Naive B cell (primary cell): ENCODE data around the gene CIZ1. TPM values are rescaled to one million over a fixed set of nuclear protein-coding genes. Genes with fewer than 3 reads are reported as not detected.

ENCODE experiments used
- ATAC-seq, 2 donors: fragments of 150-1000 bp; cut with Tn5 transposase; 2 replicates each; pipeline ENCODE4 v1.10.0; 2021; ENCODE audit warnings: low read depth in 2 of 2, mild to moderate bottlenecking in 2 of 2, moderate library complexity in 2 of 2
- DNase-seq: peaks from one replicate; pipeline ENCODE4 v3.0.0; 2022
- H3K27ac Mint-ChIP-seq, 6 donors: one replicate each; pipeline ENCODE4 v1.8.0; 2020 to 2022; ENCODE audit warnings: mild to moderate bottlenecking in 6 of 6, mixed read lengths in 6 of 6, moderate library complexity in 5 of 6, inconsistent platforms in 2 of 6
- H3K27me3 Mint-ChIP-seq, 3 donors: one replicate each; pipeline ENCODE4 v1.8.0; 2021 to 2022; ENCODE audit warnings: mixed read lengths in 3 of 3, mild to moderate bottlenecking in 1 of 3
- H3K36me3 Mint-ChIP-seq, 2 donors: one replicate each; pipeline ENCODE4 v1.8.0; 2020 to 2022; ENCODE audit warnings: mixed read lengths in 2 of 2, inconsistent platforms in 1 of 2, mild to moderate bottlenecking in 1 of 2
- H3K4me1 Mint-ChIP-seq, 3 donors: one replicate each; pipeline ENCODE4 v1.8.0; 2020 to 2022; ENCODE audit warnings: mixed read lengths in 3 of 3, inconsistent platforms in 1 of 3, mild to moderate bottlenecking in 1 of 3, moderate library complexity in 1 of 3
- H3K4me3 Mint-ChIP-seq, 8 donors: one replicate each; pipeline ENCODE4 v1.8.0; 2020 to 2022; ENCODE audit warnings: mild to moderate bottlenecking in 8 of 8, mixed read lengths in 8 of 8, moderate library complexity in 8 of 8, inconsistent platforms in 2 of 8
- H3K9me3 Mint-ChIP-seq, 7 donors: one replicate each; pipeline ENCODE4 v1.8.0; 2020 to 2022; ENCODE audit warnings: mixed read lengths in 7 of 7, mild to moderate bottlenecking in 5 of 7, inconsistent platforms in 2 of 7, moderate library complexity in 1 of 7
- polyA plus RNA-seq, 6 donors: library from polyadenylated mRNA; unstranded; fragments of 300-500 nt; fragmentation: Illumina TruSeq; gene quantifications; one replicate each; pipeline ENCODE4 v1.2.3, GENCODE V29; 2021; ENCODE audit warnings: low read depth in 6 of 6

Gene CIZ1
- polyA plus RNA-seq, 6 donors from 2014 or later: 5.6 to 34.6 (median 9.9) TPM

- H3K36me3 Mint-ChIP-seq: no peaks in the 10 kb centered on the region
- no peak for DNase-seq
Measured at GRCh38 chr9:128160603-128160987, 30.8 kb downstream of the CIZ1 start.

GRCh38 chr9:128159784-128160602 is 31.4 kb downstream of the CIZ1 start, which contains the start of gene BBLN:
TSS of gene BBLN (plus strand) at chr9:128160265. CDS start at chr9:128160408, 143 bp downstream.
- Mint-ChIP-seq H3K4me1 (peaks cover 12 to 20% (median 18%) of the 10 kb centered on the region in 3 donors), H3K27me3 (no peaks in the 10 kb centered on the region), H3K36me3 (no peaks in the 10 kb centered on the region), H3K4me3 (peak within 1 kb of the TSS; percentile 81 to 95 (median 88)), H3K27ac (peak within 1 kb of the TSS; percentile 83 to 94 (median 92)), H3K9me3 (no peaks in the 10 kb centered on the region)
- ATAC-seq (peak; percentile 83 to 84), DNase-seq (peak; percentile 86)

More at GRCh38 chr9:128160603-128160987, 30.8 kb downstream of the CIZ1 start:
- Mint-ChIP-seq H3K4me1 (peaks cover 12 to 20% (median 18%) of the 10 kb centered on the region in 3 donors), H3K4me3 (peak overlapping the region; percentile 81 to 95 (median 88)), H3K27ac (peak overlapping the region in 3 of 6 donors; percentile 38 to 83 (median 47)), H3K27me3 (no peaks in the 10 kb centered on the region), H3K9me3 (no peaks in the 10 kb centered on the region)
- ATAC-seq: peak; percentile 18

GRCh38 chr9:128159522-128159783 is 31.9 kb downstream of the CIZ1 start:
- DNase-seq (peak; percentile 50), ATAC-seq (peak; percentile 53 to 54)
- H3K27ac Mint-ChIP-seq: peak overlapping the region; percentile 83 to 94 (median 92)
- H3K4me3 Mint-ChIP-seq: peak overlapping the region; percentile 81 to 95 (median 88)
- no peaks in the 10 kb centered on the region for H3K36me3 Mint-ChIP-seq
- no peaks in the 10 kb centered on the region for H3K9me3 Mint-ChIP-seq
- no peaks in the 10 kb centered on the region for H3K27me3 Mint-ChIP-seq
- peaks cover 12 to 20% (median 18%) of the 10 kb centered on the region in 3 donors for H3K4me1 Mint-ChIP-seq

GRCh38 chr9:128155736-128156500 is 35.5 kb downstream of the CIZ1 start:
- H3K9me3 Mint-ChIP-seq: no peaks in the 10 kb centered on the region
- peak overlapping the region in 1 of 8 donors; percentile 6 for H3K4me3 Mint-ChIP-seq
- H3K36me3 Mint-ChIP-seq: no peaks in the 10 kb centered on the region
- peaks cover 0 to 3% (median 0%) of the 10 kb centered on the region in 3 donors for H3K27me3 Mint-ChIP-seq
- no peak overlapping the region for H3K27ac Mint-ChIP-seq
- no peak for DNase-seq
- no peak for ATAC-seq
- peaks cover 6 to 7% (median 6%) of the 10 kb centered on the region in 3 donors for H3K4me1 Mint-ChIP-seq

GRCh38 chr9:128153947-128154695 is 37.3 kb downstream of the CIZ1 start:
- H3K4me3 Mint-ChIP-seq: no peak overlapping the region
- no peaks in the 10 kb centered on the region for H3K9me3 Mint-ChIP-seq
- no peak for ATAC-seq
- no peak for DNase-seq
- H3K27me3 Mint-ChIP-seq: peaks cover 0 to 10% (median 0%) of the 10 kb centered on the region in 3 donors
- H3K4me1 Mint-ChIP-seq: peaks cover 0 to 6% (median under 1%) of the 10 kb centered on the region in 3 donors
- H3K27ac Mint-ChIP-seq: no peak overlapping the region
- H3K36me3 Mint-ChIP-seq: no peaks in the 10 kb centered on the region

- Mint-ChIP-seq H3K4me1 (peaks cover 0 to 6% (median 0%) of the 10 kb centered on the region in 3 donors), H3K4me3 (no peak overlapping the region), H3K27ac (peak overlapping the region in 1 of 6 donors; percentile 76), H3K36me3 (no peaks in the 10 kb centered on the region), H3K9me3 (no peaks in the 10 kb centered on the region), H3K27me3 (peaks cover 0 to 10% (median 0%) of the 10 kb centered on the region in 3 donors)
- no peak for ATAC-seq
- DNase-seq: no peak
Measured at GRCh38 chr9:128153060-128153946, 38.1 kb downstream of the CIZ1 start.

- no peaks in the 10 kb centered on the region for H3K9me3 Mint-ChIP-seq
- no peaks in the 10 kb centered on the region for H3K36me3 Mint-ChIP-seq
- peaks cover 0 to 6% (median 0%) of the 10 kb centered on the region in 3 donors for H3K4me1 Mint-ChIP-seq
- ATAC-seq (no peak), DNase-seq (no peak)
- H3K4me3 Mint-ChIP-seq: no peak overlapping the region
- H3K27me3 Mint-ChIP-seq: peaks cover 0 to 10% (median 0%) of the 10 kb centered on the region in 3 donors
- H3K27ac Mint-ChIP-seq: no peak overlapping the region
Measured at GRCh38 chr9:128152133-128153059, 39.0 kb downstream of the CIZ1 start.

GRCh38 chr9:128151309-128152132 is 39.9 kb downstream of the CIZ1 start:
- Mint-ChIP-seq H3K4me1 (peaks cover 0 to 6% (median 0%) of the 10 kb centered on the region in 3 donors), H3K27me3 (peaks cover 0 to 10% (median 0%) of the 10 kb centered on the region in 3 donors), H3K4me3 (no peak overlapping the region), H3K9me3 (no peaks in the 10 kb centered on the region), H3K36me3 (no peaks in the 10 kb centered on the region), H3K27ac (peak overlapping the region in 1 of 6 donors; percentile 42)
- ATAC-seq (no peak), DNase-seq (no peak)

GRCh38 chr9:128150594-128151308 is 40.6 kb downstream of the CIZ1 start:
- no peak overlapping the region for H3K4me3 Mint-ChIP-seq
- DNase-seq (no peak), ATAC-seq (peak; percentile 35 to 40)
- peak overlapping the region in 3 of 6 donors; percentile 24 to 67 (median 42) for H3K27ac Mint-ChIP-seq
- H3K27me3 Mint-ChIP-seq: peaks cover 0 to 10% (median 0%) of the 10 kb centered on the region in 3 donors
- no peaks in the 10 kb centered on the region for H3K36me3 Mint-ChIP-seq
- no peaks in the 10 kb centered on the region for H3K9me3 Mint-ChIP-seq
- peaks cover 0 to 6% (median 0%) of the 10 kb centered on the region in 3 donors for H3K4me1 Mint-ChIP-seq

- DNase-seq (no peak), ATAC-seq (no peak)
- peaks cover 0 to 10% (median 0%) of the 10 kb centered on the region in 3 donors for H3K27me3 Mint-ChIP-seq
- H3K4me3 Mint-ChIP-seq: no peak overlapping the region
- H3K9me3 Mint-ChIP-seq: no peaks in the 10 kb centered on the region
- peak overlapping the region in 1 of 6 donors; percentile 36 for H3K27ac Mint-ChIP-seq
- no peaks in the 10 kb centered on the region for H3K36me3 Mint-ChIP-seq
- H3K4me1 Mint-ChIP-seq: peaks cover 0 to 6% (median 0%) of the 10 kb centered on the region in 3 donors
Measured at GRCh38 chr9:128149951-128150593, 41.3 kb downstream of the CIZ1 start.
